Measurements from ENCODE around the gene PLPPR1.

PLPPR1 gene

GRCh38 chr9:101081641-101082040 lies 53.1 kb downstream of the PLPPR1 start:
- H3K4me2 ChIP-seq (ENCODE audit: low read length) = no peak overlapping the region
- no CpG with 5 or more reads among the region's 3 CpGs for WGBS (ENCODE audit: extremely low coverage, insufficient coverage, insufficient read length)
- H2BK120ac ChIP-seq (ENCODE audit: insufficient read depth, low read length, poor library complexity) = no peak overlapping the region

GRCh38 chr9:101083448-101084202 lies 55.1 kb downstream of the PLPPR1 start:
- Histone ChIP-seq H4K8ac (ENCODE audit: low read depth, low read length) (no peak overlapping the region), H2BK5ac (ENCODE audit: low read depth, low read length, poor library complexity) (no peak overlapping the region), H3K4me1 (ENCODE audit: control insufficient read depth in 1 of 2, insufficient read depth in 2 of 2, low read length in 2 of 2) (no peaks in the 10 kb centered on the region), H2AK5ac (ENCODE audit: low read length) (no peak overlapping the region), H3K79me2 (ENCODE audit: control insufficient read depth, insufficient read depth, low read length, poor library complexity) (no peaks in the 10 kb centered on the region), H3K27ac (ENCODE audit: low read depth, low read length) (no peak overlapping the region), H4K12ac (ENCODE audit: low read depth, low read length) (no peak overlapping the region), H3K4me2 (ENCODE audit: low read length) (no peak overlapping the region), H2BK12ac (ENCODE audit: low read length) (no peak overlapping the region), H3K79me1 (ENCODE audit: low read length) (no peaks in the 10 kb centered on the region), H3K4ac (ENCODE audit: low read depth, low read length) (no peak overlapping the region), H3K27me3 (ENCODE audit: insufficient read depth, low read length) (no peaks in the 10 kb centered on the region), H3K9me3 (ENCODE audit: insufficient read depth, low read depth, low read length) (no peaks in the 10 kb centered on the region), H3K4me3 (ENCODE audit: low read depth, low read length) (no peak overlapping the region), H2AFZ (ENCODE audit: insufficient read depth, low read length, poor library complexity) (no peak overlapping the region), H3K36me3 (ENCODE audit: control insufficient read depth in 1 of 2, insufficient read depth in 2 of 2, low read length in 2 of 2) (no peaks in the 10 kb centered on the region), H3K18ac (ENCODE audit: low read length) (no peak overlapping the region), H2BK120ac (ENCODE audit: insufficient read depth, low read length, poor library complexity) (no peak overlapping the region), H3K14ac (ENCODE audit: low read length) (no peak overlapping the region), H3K9ac (ENCODE audit: low read length) (no peak overlapping the region), H4K91ac (ENCODE audit: low read depth, low read length) (no peak overlapping the region), H3K23ac (ENCODE audit: low read length) (no peak overlapping the region)
- no peak for DNase-seq
- no CpG with 5 or more reads among the region's 5 CpGs for WGBS (ENCODE audit: extremely low coverage, insufficient coverage, insufficient read length)

More at GRCh38 chr9:101081641-101082040, 53.1 kb downstream of the PLPPR1 start:
- Histone ChIP-seq H3K9me3 (ENCODE audit: insufficient read depth, low read depth, low read length) (peaks cover 1% of the 10 kb centered on the region), H2AK5ac (ENCODE audit: low read length) (no peak overlapping the region), H4K91ac (ENCODE audit: low read depth, low read length) (no peak overlapping the region), H3K27me3 (ENCODE audit: insufficient read depth, low read length) (no peaks in the 10 kb centered on the region), H3K14ac (ENCODE audit: low read length) (no peak overlapping the region), H3K23ac (ENCODE audit: low read length) (no peak overlapping the region), H3K9ac (ENCODE audit: low read length) (no peak overlapping the region), H3K4ac (ENCODE audit: low read depth, low read length) (no peak overlapping the region), H2AFZ (ENCODE audit: insufficient read depth, low read length, poor library complexity) (no peak overlapping the region), H3K4me1 (ENCODE audit: control insufficient read depth in 1 of 2, insufficient read depth in 2 of 2, low read length in 2 of 2) (no peaks in the 10 kb centered on the region), H3K79me2 (ENCODE audit: control insufficient read depth, insufficient read depth, low read length, poor library complexity) (no peaks in the 10 kb centered on the region), H2BK12ac (ENCODE audit: low read length) (no peak overlapping the region), H3K27ac (ENCODE audit: low read depth, low read length) (no peak overlapping the region), H2BK5ac (ENCODE audit: low read depth, low read length, poor library complexity) (no peak overlapping the region), H3K79me1 (ENCODE audit: low read length) (no peaks in the 10 kb centered on the region), H3K4me3 (ENCODE audit: low read depth, low read length) (no peak overlapping the region), H4K8ac (ENCODE audit: low read depth, low read length) (no peak overlapping the region), H3K18ac (ENCODE audit: low read length) (no peak overlapping the region), H4K12ac (ENCODE audit: low read depth, low read length) (no peak overlapping the region), H3K36me3 (ENCODE audit: control insufficient read depth in 1 of 2, insufficient read depth in 2 of 2, low read length in 2 of 2) (no peaks in the 10 kb centered on the region)
- DNase-seq = no peak

GRCh38 chr9:101087426-101087825 lies 58.9 kb downstream of the PLPPR1 start:
- Histone ChIP-seq H3K4me2 (ENCODE audit: low read length) (no peak overlapping the region), H3K23ac (ENCODE audit: low read length) (no peak overlapping the region), H3K9ac (ENCODE audit: low read length) (no peak overlapping the region), H3K79me1 (ENCODE audit: low read length) (no peaks in the 10 kb centered on the region), H3K4me3 (ENCODE audit: low read depth, low read length) (no peak overlapping the region), H2BK120ac (ENCODE audit: insufficient read depth, low read length, poor library complexity) (no peak overlapping the region), H3K18ac (ENCODE audit: low read length) (no peak overlapping the region), H4K91ac (ENCODE audit: low read depth, low read length) (no peak overlapping the region), H3K4ac (ENCODE audit: low read depth, low read length) (no peak overlapping the region), H4K8ac (ENCODE audit: low read depth, low read length) (no peak overlapping the region), H2AFZ (ENCODE audit: insufficient read depth, low read length, poor library complexity) (no peak overlapping the region), H4K12ac (ENCODE audit: low read depth, low read length) (no peak overlapping the region), H2BK12ac (ENCODE audit: low read length) (no peak overlapping the region), H3K9me3 (ENCODE audit: insufficient read depth, low read depth, low read length) (peaks cover 1% of the 10 kb centered on the region), H3K36me3 (ENCODE audit: control insufficient read depth in 1 of 2, insufficient read depth in 2 of 2, low read length in 2 of 2) (no peaks in the 10 kb centered on the region), H3K27me3 (ENCODE audit: insufficient read depth, low read length) (no peaks in the 10 kb centered on the region), H2AK5ac (ENCODE audit: low read length) (no peak overlapping the region), H3K4me1 (ENCODE audit: control insufficient read depth in 1 of 2, insufficient read depth in 2 of 2, low read length in 2 of 2) (no peaks in the 10 kb centered on the region), H3K79me2 (ENCODE audit: control insufficient read depth, insufficient read depth, low read length, poor library complexity) (no peaks in the 10 kb centered on the region), H3K14ac (ENCODE audit: low read length) (no peak overlapping the region), H3K27ac (ENCODE audit: low read depth, low read length) (no peak overlapping the region), H2BK5ac (ENCODE audit: low read depth, low read length, poor library complexity) (no peak overlapping the region)
- no CpG with 5 or more reads among the region's 3 CpGs for whole genome bisulfite sequencing (ENCODE audit: extremely low coverage, insufficient coverage, insufficient read length)
- DNase-seq = no peak

- Histone ChIP-seq H2BK12ac (ENCODE audit: low read length) (no peak overlapping the region), H2AFZ (ENCODE audit: insufficient read depth, low read length, poor library complexity) (no peak overlapping the region), H3K27ac (ENCODE audit: low read depth, low read length) (no peak overlapping the region), H3K14ac (ENCODE audit: low read length) (no peak overlapping the region), H2AK5ac (ENCODE audit: low read length) (no peak overlapping the region), H4K91ac (ENCODE audit: low read depth, low read length) (no peak overlapping the region), H2BK120ac (ENCODE audit: insufficient read depth, low read length, poor library complexity) (no peak overlapping the region), H4K12ac (ENCODE audit: low read depth, low read length) (no peak overlapping the region), H3K18ac (ENCODE audit: low read length) (no peak overlapping the region), H2BK5ac (ENCODE audit: low read depth, low read length, poor library complexity) (no peak overlapping the region), H3K79me1 (ENCODE audit: low read length) (no peaks in the 10 kb centered on the region), H3K79me2 (ENCODE audit: control insufficient read depth, insufficient read depth, low read length, poor library complexity) (no peaks in the 10 kb centered on the region), H3K4ac (ENCODE audit: low read depth, low read length) (no peak overlapping the region), H3K27me3 (ENCODE audit: insufficient read depth, low read length) (no peaks in the 10 kb centered on the region), H3K23ac (ENCODE audit: low read length) (no peak overlapping the region), H3K36me3 (ENCODE audit: control insufficient read depth in 1 of 2, insufficient read depth in 2 of 2, low read length in 2 of 2) (no peaks in the 10 kb centered on the region), H3K4me2 (ENCODE audit: low read length) (no peak overlapping the region), H3K4me3 (ENCODE audit: low read depth, low read length) (no peak overlapping the region), H3K9me3 (ENCODE audit: insufficient read depth, low read depth, low read length) (peaks cover 2% of the 10 kb centered on the region), H3K4me1 (ENCODE audit: control insufficient read depth in 1 of 2, insufficient read depth in 2 of 2, low read length in 2 of 2) (no peaks in the 10 kb centered on the region), H3K9ac (ENCODE audit: low read length) (no peak overlapping the region), H4K8ac (ENCODE audit: low read depth, low read length) (no peak overlapping the region)
- no CpG with 5 or more reads among the region's 1 CpG for WGBS (ENCODE audit: extremely low coverage, insufficient coverage, insufficient read length)
- DNase-seq = no peak
Observed at GRCh38 chr9:101092922-101093321, 64.4 kb downstream of the PLPPR1 start.
